Esophagus muscularis mucosa (tissue), 3 donors: ENCODE results near the gene CRY1.

Source experiments
- POLR2A ChIP-seq: fragments of 450-650 bp; IDR thresholded peaks from one replicate; pipeline ENCODE4 v1.6.1; 2017; ENCODE audit warnings: antibody characterized with exemption, moderate library complexity, mild to moderate bottlenecking, low read depth
- TF ChIP-seq, protein P1 (sequence below), 3 experiments: fragments of 200-600 bp in 2 of 3; fragments of 450-650 bp in 1 of 3; sonication (generic) in 2 of 3; IDR thresholded peaks; one replicate each; pipeline ENCODE4 v1.5.1; 2017 to 2019; ENCODE audit warnings: antibody characterized with exemption in 3 of 3, mild to moderate bottlenecking in 2 of 3, moderate library complexity in 1 of 3

DNA sequence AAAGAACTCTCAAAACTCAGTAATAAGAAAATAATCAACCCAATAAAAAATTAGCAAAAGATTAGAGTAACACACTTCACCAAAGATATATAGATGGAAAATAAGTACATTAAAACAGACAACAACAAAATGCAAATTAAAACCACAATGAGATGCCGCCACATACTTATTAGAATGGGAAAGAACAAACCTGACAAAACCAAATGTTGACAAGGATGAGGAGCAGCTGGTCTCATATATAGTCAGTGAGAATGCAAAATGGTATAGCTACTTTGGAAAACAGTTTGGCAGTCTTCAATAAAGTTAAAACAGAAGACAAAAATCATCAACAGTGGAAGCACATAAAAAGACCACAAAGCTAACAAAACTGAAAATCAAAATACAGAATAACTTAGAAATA is 29.1 kb downstream of the CRY1 start:
- TF ChIP-seq, protein P1, sequence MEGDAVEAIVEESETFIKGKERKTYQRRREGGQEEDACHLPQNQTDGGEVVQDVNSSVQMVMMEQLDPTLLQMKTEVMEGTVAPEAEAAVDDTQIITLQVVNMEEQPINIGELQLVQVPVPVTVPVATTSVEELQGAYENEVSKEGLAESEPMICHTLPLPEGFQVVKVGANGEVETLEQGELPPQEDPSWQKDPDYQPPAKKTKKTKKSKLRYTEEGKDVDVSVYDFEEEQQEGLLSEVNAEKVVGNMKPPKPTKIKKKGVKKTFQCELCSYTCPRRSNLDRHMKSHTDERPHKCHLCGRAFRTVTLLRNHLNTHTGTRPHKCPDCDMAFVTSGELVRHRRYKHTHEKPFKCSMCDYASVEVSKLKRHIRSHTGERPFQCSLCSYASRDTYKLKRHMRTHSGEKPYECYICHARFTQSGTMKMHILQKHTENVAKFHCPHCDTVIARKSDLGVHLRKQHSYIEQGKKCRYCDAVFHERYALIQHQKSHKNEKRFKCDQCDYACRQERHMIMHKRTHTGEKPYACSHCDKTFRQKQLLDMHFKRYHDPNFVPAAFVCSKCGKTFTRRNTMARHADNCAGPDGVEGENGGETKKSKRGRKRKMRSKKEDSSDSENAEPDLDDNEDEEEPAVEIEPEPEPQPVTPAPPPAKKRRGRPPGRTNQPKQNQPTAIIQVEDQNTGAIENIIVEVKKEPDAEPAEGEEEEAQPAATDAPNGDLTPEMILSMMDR (IDR thresholded peaks at IDR 0.05): no peak
- no peak for TF ChIP-seq POLR2A
